Right renal pelvis (tissue), 4 donors: ENCODE results near the gene RPS14. TPM values are rescaled to one million over a fixed set of nuclear protein-coding genes. Genes with fewer than 3 reads are reported as not detected.
"Not testable (repeated sequence)": the region's sequence is repeated elsewhere in the genome, so short reads cannot be mapped to it uniquely, and the experiment has no call there.

Experiments used
- DNase-seq, 4 donors: peaks; one replicate each; pipeline ENCODE4 v3.0.0-alpha.2; 2013; ENCODE audit warnings: low read depth in 4 of 4, low spot score in 3 of 4, missing footprints in 1 of 4
- polyA plus RNA-seq, 4 donors: library from polyadenylated mRNA; unstranded; fragments of 120-200 nt; gene quantifications; one replicate each; pipeline ENCODE4 v1.2.1, GENCODE V29; 2013; ENCODE audit not compliant: insufficient read length in 4 of 4

The RPS14 gene
- polyA plus RNA-seq, 4 donors, result 1,712 to 2,075 (median 1,946) TPM

DNA sequence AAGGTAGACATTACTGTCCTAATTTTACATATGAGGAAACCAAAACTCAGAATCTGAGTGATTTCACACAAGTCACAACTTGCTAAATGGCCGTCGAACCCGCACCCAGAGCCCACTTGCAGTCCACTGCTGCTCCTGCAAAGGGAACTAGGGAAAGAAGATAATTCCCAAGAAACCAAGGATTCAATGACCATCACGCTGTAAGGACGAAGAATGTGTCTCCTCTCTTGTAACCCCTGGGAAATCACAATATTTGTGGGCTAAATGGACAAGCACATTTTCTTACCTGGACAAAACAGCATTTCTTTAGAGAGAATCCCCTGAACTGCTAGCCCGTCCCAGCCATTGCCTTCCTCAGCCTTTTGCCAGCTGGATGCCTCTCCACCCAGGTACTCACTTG lies 2.4 kb downstream of the RPS14 start:
- DNase-seq, result no peak

DNA sequence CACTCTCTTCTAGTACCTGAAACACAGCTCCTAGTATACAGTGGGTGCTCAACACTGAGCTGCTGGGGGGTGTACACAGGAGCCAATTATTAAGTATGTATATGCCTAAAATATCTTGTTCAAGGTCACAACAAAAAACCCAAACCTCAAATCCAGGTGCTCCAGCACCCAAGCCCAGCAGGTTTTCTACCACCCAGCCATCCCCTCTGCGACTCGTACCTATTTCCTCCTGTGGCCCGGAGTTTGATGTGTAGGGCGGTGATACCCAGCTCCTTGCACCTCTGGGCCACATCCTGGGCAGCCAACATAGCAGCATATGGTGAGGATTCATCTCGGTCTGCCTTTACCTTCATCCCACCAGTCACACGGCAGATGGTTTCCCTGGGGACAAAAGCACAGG lies 3.0 kb downstream of the RPS14 start:
- no peak for DNase-seq

GRCh38 chr5:150446088-150446487 lies 3.5 kb downstream of the RPS14 start:
- no peak for DNase-seq

DNA sequence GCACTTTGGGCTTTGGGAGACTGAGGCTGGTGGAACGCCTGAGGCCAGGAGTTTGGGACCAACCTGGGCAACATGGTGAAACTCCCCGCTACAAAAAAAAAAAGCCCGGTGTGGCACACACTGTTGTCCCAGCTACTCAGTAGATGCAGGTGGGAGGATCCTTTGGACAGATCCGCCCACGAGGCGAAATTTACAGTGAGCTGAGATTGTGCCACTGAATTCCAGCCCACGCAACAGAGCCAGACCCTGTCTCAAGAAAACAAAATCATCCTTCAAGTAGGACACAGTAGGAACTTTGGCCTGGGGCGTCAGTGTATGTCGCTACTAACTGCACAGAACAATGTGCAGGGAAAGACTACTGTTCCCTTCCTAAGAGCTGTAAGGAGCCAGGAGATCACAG lies 4.8 kb downstream of the RPS14 start:
- DNase-seq, result no peak

DNA sequence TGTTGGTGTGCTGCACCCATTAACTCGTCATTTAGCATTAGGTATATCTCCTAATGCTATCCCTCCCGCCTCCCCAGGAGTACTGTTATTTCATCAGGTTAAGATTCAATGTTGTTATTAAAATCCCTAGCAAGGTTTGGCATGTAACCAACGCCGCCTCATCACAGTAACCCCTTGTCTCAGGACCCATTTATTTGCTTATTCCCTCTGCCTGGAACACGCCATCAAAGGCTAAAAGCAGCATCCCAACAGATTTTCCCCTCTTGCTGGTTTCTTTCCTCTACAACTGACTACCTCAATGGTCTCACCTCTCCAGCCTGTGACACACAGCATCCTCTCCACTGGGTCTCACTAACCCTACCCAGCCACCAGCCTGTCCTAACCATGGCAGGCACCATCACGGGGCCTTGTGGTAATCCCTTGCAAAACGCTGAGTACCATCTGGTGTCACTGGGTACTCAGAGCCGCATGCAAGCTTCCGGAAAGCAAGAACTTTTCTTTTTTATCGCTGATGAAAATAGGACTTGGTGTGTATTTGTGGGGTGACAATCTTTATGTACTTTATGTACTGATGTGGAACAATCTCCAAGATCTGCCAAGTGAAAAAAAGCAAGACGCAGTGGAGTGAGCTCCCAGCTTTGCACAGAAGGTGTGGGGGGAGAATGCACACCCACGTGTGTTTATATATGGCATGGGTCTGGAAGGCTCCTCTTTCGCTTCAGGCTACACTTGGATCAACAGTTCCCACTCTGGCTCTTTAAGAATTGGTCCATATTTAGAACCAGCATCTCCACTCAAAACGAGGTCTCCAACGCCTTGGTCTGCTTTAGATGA lies 6.1 kb downstream of the RPS14 start:
- DNase-seq, result no peak

DNA sequence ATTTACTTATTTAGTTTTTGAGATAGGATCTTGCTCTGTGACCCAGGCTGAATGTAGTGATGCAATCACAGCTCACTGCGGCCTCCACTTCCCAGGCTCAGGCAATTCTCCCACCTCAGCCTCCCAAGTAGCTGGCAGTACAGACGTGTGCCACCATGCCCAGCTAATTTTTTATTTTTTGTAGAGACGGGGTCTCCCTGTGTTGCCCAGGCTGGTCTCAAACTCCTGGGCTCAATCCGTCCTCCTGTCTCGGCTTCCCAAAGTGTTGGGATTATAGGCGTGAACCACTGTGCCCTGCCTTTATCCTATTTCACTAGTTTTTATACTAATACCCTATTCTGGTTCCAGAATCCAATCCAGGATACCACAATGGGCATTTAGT lies 6.8 kb downstream of the RPS14 start:
- DNase-seq, result no peak

DNA sequence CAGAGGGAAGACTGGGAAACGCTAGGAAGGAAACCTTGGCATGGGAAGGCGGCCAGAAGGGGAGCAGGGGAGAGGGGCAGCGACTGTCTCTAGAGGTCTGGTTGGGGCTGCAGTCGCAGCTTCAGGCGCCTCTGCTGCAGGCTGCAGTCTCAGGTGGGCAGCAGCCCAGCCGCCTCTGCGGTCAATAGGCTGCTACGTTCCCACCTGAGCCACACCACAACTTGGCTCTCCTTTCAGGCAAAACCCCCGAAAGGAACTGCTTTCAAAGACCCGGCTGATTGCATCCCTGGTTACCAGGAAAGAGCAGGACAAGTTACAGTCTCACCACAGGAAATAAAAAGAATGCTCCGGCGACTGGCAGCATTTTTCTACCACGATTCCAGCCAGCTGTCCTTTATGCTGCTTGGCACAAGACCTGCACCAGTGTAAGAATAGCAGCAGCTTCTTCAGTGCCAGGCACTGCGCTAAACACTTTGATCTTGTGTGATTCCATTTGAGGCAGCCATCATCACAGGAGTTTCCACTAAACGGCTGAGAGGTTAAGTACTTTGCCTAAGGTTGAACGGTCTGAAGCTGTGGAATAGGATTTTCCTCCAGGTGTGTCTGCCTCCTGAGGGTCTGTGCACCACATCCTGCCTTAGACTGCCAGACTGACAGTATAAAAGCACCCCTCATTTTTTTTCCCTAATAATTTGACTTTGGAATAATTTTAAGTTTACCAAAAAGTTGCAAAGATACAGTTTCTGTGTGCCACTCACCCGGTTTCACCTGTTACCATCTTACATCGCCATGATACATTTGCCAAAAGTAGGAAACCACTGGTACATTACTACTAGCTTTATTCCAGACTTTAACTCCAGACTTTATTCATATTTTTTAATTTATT lies 7.5 kb downstream of the RPS14 start:
- DNase-seq, result no peak

DNA sequence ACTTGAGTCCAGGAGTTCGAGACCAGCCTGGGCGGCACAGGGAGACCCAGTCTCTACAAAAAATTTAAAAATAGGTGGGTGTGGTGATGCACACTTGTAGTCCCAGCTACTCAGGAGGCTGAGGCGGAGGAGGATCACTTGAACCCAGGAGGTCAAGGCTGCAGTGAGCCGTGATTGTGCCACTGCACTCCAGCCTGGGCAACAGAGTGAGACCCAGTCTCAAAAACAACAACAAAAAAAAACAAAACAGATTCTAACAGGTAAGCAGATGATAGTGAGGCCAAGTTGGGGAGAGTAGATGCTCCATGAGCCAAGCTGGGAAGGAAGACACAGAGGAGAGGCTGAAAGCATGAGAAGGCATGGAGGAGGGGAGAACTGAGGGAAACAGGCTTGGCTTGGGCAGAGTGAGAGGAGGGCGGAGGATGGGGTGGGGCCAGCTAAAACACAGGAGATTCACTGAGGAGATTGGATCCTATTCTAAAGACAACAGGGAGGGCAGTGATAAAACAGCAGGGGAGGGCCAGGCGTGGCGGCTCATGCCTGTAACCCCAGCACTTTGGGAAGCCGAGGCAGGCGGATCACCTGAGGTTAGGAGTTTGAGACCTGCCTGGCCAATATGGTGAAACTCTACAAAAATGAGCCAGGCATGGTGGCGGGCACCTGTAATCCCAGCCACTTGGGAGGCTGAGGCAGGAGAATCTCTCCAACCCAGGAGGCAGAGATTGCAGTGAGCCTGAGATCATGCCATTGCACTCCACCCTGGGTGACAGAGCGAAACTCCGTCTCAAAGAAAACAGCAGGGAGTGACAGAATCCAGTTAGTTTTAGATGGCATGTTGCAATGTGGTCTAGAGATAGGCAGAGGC lies 8.4 kb downstream of the RPS14 start:
- DNase-seq, result no peak

DNA sequence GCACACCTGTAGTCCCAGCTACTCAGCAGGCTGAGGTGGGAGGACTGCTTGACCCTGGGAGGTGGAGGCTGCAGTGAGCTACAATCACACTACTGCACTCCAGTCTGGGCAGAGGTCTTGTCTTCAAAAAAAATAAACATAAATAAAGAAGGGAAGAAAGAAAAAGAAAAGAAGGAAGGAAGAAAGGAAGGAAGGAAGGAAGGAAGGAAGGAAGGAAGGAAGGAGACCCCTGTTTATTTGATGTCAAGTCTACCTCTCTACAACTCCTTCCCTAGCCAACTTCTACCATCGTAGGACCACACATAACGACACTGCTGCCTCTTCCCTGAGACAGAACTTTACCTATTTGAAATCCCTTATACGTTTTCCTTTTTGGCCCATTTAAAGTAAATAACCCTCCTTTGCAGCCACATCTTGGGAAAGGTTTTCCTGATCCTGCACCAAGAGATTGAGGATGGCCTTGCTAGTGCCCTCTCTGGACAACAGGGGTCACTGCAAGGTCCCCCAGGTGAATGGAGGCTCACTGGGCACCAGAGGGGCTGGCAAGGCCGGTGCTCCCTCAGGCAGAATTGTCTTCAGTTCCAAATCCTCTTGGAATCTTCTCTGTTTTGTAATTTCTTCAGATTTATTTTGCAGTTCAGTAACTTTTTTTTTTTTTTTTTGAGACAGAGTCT lies 10.5 kb downstream of the RPS14 start:
- no peak for DNase-seq

GRCh38 chr5:150436141-150436680 lies 13.3 kb downstream of the RPS14 start:
- DNase-seq, result peak; percentile 66 to 82 (median 72)

GRCh38 chr5:150434464-150434863 lies 15.1 kb downstream of the RPS14 start:
- no peak for DNase-seq

- no peak for DNase-seq
These were observed 18.0 kb downstream of the RPS14 start for GRCh38 chr5:150431574-150431973.

- DNase-seq, result no peak
These were observed 18.5 kb downstream of the RPS14 start for GRCh38 chr5:150431048-150431447.

DNA sequence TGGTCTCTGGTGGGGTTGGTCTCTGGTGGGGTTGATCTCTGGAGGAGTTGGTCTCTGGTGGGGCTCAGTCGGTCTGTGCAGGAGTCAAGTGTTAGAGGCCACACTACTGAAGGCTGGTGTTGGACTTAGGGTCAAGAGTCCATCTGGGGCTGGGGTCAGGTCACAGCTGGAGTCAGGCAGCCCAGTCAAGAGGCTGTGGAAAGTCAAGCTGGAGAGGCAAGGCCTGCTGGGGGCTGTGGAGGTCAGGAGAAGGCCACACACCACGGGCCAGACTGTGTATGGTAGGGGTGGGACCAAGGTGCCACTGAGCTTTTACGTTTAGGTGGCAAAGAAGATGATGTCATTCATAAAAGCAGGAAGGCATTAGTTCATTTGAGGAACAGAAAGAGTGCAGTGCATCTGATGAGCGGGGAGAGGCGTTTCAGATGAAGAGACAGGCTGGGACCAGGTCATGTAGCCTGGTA lies 20.1 kb downstream of the RPS14 start:
- no peak for DNase-seq

DNA sequence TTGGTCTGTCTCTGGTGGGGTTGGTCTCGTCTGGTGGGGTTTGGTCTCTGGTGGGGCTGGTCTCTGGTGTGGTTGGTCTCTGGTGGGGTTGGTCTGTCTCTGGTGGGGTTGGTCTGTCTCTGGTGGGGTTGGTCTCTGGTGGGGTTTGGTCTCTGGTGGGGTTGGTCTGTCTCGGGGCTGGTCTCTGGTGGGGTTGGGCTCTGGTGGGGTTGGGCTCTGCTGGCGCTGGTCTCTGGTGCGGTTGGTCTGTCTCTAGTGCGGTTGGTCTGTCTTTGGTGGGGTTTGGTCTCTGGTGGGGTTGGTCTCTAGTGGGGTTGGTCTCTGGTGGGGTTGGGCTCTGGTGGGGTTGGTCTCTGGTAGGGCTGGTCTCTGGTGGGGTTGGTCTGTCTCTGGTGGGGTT lies 20.6 kb downstream of the RPS14 start:
- no peak for DNase-seq

DNA sequence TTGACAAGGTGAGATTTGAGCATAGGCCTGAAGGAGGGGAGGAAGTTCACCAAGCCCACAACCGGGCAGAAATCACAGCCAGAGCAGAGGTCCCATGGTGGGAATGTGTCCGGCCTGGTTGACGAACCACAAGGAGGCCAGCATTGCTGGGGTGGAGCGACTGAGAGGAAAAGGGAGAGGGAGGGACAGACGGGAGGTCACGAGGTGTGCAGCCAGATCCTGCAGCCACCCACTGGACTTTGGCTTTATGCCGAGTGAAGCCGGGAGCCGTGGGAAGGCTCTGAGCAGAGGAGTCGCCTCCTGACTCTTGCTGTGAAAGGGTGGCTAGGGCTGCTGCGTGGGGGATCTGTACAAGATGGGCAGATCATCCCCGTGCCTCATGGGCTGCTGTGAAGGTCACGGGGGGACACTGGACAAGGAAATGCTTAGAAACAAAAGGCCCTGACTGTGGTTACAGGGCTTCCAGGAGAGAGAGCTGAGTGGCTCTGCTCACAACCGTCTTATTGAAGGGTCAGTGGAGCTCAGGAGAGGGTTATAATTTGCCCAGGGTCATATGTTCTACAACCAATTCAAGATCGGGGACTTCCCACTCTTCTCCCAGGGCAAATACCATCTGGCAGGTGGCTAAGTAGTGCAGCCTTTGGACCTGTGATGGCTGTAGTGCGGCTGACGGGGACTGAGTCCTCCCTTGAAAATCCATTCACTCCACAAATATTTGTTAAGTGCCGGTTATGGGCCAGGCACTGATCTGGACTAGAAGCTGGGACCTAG lies 21.2 kb downstream of the RPS14 start:
- DNase-seq, result no peak

DNA sequence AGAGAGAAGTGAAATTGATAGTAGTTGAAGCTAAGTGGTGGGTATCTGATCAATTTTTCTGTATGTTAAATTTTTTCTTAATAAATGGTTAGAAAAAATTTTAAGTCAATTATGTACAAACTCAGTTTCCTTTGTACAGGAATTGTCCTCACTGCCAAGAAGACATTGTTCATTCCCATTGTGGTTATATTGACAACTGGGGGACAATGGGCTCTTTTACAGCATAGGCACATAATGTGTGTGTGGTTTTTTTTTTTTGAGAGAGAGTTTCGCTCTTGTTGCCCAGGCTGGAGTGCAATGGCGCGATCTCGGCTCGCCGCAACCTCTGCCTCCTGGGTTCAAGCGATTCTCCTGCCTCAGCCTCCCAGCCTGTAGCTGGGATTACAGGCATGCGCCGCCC lies 23.4 kb downstream of the RPS14 start:
- not testable (repeated sequence) for DNase-seq

DNA sequence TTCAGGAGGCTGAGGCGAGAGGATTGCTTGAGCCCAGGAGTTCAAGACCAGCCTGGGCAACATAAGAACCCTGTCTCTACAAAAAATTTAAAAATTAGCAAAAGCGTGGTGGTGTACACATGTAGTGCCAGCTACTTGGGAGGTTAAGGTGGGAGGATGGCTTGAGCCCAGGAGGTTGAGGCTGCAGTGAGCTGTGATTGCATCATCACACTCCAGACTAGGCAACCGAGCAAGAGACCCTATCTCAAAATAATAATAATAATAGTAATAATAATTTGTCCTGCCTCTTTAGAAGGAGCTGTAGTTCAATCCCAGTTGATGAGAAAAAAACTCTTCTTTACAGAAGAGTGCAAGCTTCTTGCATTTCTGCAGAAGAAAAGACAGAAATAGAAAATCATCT lies 26.8 kb downstream of the RPS14 start:
- DNase-seq, result no peak

GRCh38 chr5:150422075-150422474 lies 27.5 kb downstream of the RPS14 start:
- no peak for DNase-seq
